HG02798 (cell line): ENCODE measurements around the gene GADD45G.

ENCODE experiments used
- ATAC-seq: cut with Tn5 transposase; IDR thresholded peaks from one replicate; pipeline ENCODE4 v1.9.1; 2021; ENCODE audit warnings: mild to moderate bottlenecking; ENCODE audit not compliant: unreplicated experiment, poor library complexity

GADD45G gene, protein sequence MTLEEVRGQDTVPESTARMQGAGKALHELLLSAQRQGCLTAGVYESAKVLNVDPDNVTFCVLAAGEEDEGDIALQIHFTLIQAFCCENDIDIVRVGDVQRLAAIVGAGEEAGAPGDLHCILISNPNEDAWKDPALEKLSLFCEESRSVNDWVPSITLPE

GRCh38 chr9:89604729-89605464 lies at the start of gene GADD45G:
TSS of gene GADD45G (plus strand) at chr9:89605012. CDS start at chr9:89605122, 110 bp downstream.
- peak; percentile 59 for ATAC-seq

GRCh38 chr9:89555036-89555415 lies 49.8 kb upstream of the GADD45G start:
- ATAC-seq = no peak

GRCh38 chr9:89555451-89556375 lies 49.1 kb upstream of the GADD45G start:
- peak; percentile 59 for ATAC-seq

- ATAC-seq = no peak
These were observed 46.5 kb upstream of the GADD45G start for GRCh38 chr9:89558196-89558899.

GRCh38 chr9:89558948-89559347 lies 45.9 kb upstream of the GADD45G start:
- ATAC-seq = no peak

- ATAC-seq = peak; percentile 57
These were observed 42.5 kb upstream of the GADD45G start for GRCh38 chr9:89562186-89562814.

- no peak for ATAC-seq
These were observed 41.1 kb upstream of the GADD45G start for GRCh38 chr9:89563571-89564345.

DNA sequence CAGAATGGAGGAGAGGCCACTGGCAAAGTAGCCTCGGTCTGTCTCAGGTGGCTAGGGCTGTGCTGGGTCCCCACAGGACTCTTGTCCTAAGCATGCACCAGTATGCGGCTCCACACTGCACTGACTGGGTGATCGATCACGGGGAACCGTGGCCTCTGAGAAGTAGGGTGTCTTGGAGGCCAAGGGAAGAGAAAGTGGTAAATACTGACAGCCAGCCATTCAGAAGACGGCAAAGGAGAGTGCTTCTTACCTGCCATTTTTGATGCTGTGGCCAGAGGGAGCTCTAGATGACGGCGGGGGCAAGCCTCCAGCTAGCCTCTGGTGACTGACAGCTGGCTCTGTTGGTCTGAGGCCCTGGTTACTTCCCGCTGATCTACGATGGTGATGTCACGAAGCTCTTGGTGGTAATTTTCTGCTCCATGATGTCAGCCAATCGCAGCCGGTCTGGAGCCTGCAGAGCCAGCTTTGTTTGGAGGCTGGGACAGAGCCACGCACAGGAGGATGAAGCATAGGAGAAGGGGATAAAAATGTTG lies 40.4 kb upstream of the GADD45G start:
- peak; percentile 85 for ATAC-seq

DNA sequence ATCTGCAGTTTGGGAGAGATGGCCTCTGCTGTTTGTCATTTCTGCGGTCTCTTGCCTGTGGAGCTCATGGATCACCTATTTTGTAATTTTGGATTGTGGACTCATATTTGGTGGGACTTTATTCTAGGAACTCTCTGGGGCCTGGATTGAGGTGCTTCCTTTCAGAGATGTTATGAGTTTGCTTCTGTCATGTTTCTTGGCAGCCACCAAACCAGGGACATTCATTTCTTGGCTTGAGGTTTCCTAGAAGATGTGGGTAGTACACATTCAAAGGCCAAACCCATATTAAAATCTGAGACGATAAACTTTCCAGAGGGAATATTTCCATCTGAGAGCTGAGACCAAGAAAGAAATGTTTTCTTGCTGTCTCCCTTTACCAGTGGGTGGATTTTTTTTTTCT lies 37.2 kb upstream of the GADD45G start:
- no peak for ATAC-seq

GRCh38 chr9:89574309-89574708 lies 30.5 kb upstream of the GADD45G start:
- ATAC-seq = no peak

DNA sequence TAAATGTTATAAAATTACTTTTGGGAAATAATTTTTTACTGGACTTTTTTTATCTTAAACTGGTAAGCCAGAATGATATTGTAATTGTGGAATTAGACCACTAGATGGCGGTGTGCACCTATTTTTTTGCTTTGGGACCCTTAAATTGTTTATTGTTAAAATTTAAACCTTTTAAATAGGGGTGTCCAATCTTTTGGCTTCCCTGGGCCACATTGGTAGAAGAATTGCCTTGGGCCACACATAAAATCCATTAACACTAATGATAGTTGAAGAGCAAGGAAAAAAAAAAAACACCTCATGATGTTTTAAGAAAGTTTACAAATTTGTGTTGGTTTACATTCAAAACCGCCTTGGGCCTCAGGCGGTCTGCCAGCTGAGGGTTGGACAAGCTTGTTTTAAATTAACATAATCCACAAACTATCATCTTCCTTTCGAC lies 28.4 kb upstream of the GADD45G start:
- no peak for ATAC-seq

GRCh38 chr9:89577363-89577762 lies 27.4 kb upstream of the GADD45G start:
- ATAC-seq = no peak

- ATAC-seq = no peak
These were observed 24.9 kb upstream of the GADD45G start for GRCh38 chr9:89579741-89580385.

GRCh38 chr9:89586311-89586710 lies 18.5 kb upstream of the GADD45G start:
- no peak for ATAC-seq

DNA sequence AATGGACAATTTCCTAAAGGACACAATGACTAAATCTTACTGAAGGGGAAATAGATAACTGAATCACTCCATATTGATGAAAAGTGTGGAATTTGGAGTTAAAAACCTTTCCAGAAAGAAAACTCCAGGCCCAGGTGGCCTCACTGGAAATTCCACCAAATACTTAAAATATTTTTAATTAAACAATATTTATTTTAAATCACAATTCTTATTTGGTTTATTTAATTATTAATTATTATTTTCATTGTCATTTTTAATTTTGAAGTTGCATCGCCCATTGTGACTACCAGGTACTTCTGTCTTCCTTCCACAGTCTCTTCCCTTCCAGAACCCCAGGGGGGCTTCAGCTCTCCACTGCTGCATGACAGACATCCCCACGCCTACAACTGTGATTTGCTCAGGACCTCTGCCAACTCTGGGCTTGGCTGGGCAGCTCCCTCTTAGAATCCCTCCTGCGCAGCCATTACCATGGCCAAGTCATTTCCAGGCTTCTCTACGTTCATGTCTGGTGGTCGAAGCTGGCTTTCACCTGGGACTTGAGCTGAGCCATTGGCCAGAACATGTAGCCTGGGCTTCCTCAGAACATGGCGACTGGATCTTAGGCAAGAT lies 16.4 kb upstream of the GADD45G start:
- no peak for ATAC-seq

DNA sequence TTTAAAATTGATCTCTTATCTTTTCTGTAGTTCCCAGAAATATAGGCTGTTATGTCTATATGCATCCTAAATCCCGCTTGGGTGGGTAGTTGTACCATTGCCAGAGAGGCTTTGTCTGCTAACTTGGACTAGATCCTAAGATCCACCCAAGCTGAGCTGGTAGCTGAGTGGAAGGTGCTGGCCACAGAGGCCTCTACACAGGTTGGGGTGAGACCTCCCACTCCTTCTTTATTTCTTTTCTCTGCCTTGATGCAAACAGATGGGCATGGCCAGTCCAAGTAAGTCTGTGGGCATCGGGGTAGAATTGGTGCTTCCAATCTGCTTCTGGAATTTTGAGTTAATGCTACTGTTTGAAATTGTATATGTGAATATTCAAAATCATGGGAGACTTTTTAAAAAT lies 14.4 kb upstream of the GADD45G start:
- no peak for ATAC-seq

DNA sequence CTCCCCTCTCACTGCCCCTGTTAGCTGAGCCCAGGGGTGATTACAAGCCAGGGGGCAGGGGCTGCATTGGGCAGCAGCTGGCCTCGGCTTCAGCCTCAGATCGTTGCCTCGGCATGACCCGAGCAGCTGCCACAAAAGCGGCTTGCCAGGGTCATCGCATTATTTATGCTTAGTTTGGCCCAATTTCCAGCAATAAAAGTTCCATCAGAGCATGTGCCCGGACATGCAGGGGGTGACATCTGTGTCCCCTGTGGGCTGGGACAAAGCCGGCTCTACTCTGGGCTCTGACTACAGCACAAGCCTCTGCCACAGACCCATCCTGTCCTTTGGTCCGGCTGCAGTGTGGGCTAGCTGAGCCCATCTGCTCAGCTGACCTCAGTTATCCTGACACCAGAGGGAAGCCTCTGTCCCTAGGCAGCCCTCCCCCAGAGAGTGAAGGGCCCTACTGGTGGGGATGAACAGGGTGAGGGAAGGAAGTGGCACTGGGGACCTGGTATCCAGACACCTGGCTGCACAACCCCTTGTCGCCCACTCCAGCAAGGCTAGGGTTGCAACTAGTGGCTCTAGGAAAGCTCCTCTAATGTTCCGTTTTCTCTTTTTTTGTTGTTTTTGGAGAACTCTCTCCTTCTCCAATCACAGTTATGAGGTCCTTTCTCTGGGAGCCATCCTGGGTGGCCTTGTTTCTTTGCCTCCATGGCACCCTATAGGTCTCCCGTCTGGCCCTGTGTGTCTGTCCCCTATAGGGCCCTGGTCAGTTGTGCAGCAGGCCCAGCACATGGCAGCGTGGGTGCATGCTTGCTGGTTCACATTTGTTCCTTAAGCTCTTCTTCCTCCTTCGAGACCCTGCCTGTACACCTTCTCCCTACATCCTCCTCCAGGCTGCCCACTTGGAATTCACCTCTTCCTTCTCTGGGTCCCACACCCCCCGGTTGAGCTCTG lies 13.3 kb upstream of the GADD45G start:
- no peak for ATAC-seq
